Measurements from ENCODE around the gene NRIP1.

The NRIP1 gene

GRCh38 chr21:15088488-15088887 is 23.7 kb upstream of the NRIP1 start:
- DNase-seq (ENCODE audit: low read depth): no peak
- TF ChIP-seq CTCF (IDR thresholded peaks at IDR 0.05; ENCODE audit: insufficient read depth, low read depth, low read length, missing control alignments): no peak
- H3K4me3 ChIP-seq (ENCODE audit: low read depth, low read length): no peak overlapping the region

- DNase-seq (ENCODE audit: low read depth): no peak
- H3K4me3 ChIP-seq (ENCODE audit: low read depth, low read length): no peak overlapping the region
- no peak for TF ChIP-seq CTCF (IDR thresholded peaks at IDR 0.05; ENCODE audit: insufficient read depth, low read depth, low read length, missing control alignments)
Measured at GRCh38 chr21:15084668-15085067, 19.9 kb upstream of the NRIP1 start.

- no peak for TF ChIP-seq CTCF (IDR thresholded peaks at IDR 0.05; ENCODE audit: insufficient read depth, low read depth, low read length, missing control alignments)
- no peak for DNase-seq (ENCODE audit: low read depth)
Measured at GRCh38 chr21:15080526-15080925, 15.7 kb upstream of the NRIP1 start.

GRCh38 chr21:15079269-15079668 is 14.5 kb upstream of the NRIP1 start:
- no peak for DNase-seq (ENCODE audit: low read depth)
- H3K4me3 ChIP-seq (ENCODE audit: low read depth, low read length): no peak overlapping the region
- no peak for TF ChIP-seq CTCF (IDR thresholded peaks at IDR 0.05; ENCODE audit: insufficient read depth, low read depth, low read length, missing control alignments)

More at GRCh38 chr21:15080526-15080925, 15.7 kb upstream of the NRIP1 start:
- H3K4me3 ChIP-seq (ENCODE audit: low read depth, low read length): no peak overlapping the region

- no peak overlapping the region for H3K4me3 ChIP-seq (ENCODE audit: low read depth, low read length)
- DNase-seq (ENCODE audit: low read depth): no peak
- no peak for TF ChIP-seq CTCF (IDR thresholded peaks at IDR 0.05; ENCODE audit: insufficient read depth, low read depth, low read length, missing control alignments)
Measured at GRCh38 chr21:15078180-15078579, 13.4 kb upstream of the NRIP1 start.

GRCh38 chr21:15077529-15078145 is 12.8 kb upstream of the NRIP1 start:
- H3K4me3 ChIP-seq (ENCODE audit: low read depth, low read length): no peak overlapping the region
- no peak for TF ChIP-seq CTCF (IDR thresholded peaks at IDR 0.05; ENCODE audit: insufficient read depth, low read depth, low read length, missing control alignments)
- DNase-seq (ENCODE audit: low read depth): no peak

GRCh38 chr21:15076730-15077129 is 11.9 kb upstream of the NRIP1 start:
- no peak for TF ChIP-seq CTCF (IDR thresholded peaks at IDR 0.05; ENCODE audit: insufficient read depth, low read depth, low read length, missing control alignments)
- DNase-seq (ENCODE audit: low read depth): no peak

More at GRCh38 chr21:15076730-15077129, 11.9 kb upstream of the NRIP1 start:
- no peak overlapping the region for H3K4me3 ChIP-seq (ENCODE audit: low read depth, low read length)
